GM20000 (cell line): ENCODE results near the gene ZFP36L1.

Experiments used
- DNase-seq: peaks from one replicate; pipeline ENCODE4 v3.0.0; 2012; ENCODE audit warnings: low spot score
- CTCF ChIP-seq: IDR thresholded peaks from 2 replicates; pipeline ENCODE4 v1.5.1; 2012; ENCODE audit warnings: mild to moderate bottlenecking, control low read depth; ENCODE audit errors: extremely low read depth, missing control alignments

ZFP36L1 gene

GRCh38 chr14:68748260-68748659, 44.6 kb downstream of the ZFP36L1 start:
- no peak for DNase-seq
- no peak for TF ChIP-seq CTCF

- TF ChIP-seq CTCF: no peak
Observed at GRCh38 chr14:68747393-68747792, 45.5 kb downstream of the ZFP36L1 start.

GRCh38 chr14:68744613-68745012, 48.3 kb downstream of the ZFP36L1 start:
- no peak for TF ChIP-seq CTCF
- no peak for DNase-seq

More at GRCh38 chr14:68747393-68747792, 45.5 kb downstream of the ZFP36L1 start:
- DNase-seq: no peak

GRCh38 chr14:68741839-68742470, 50.9 kb downstream of the ZFP36L1 start:
- peak; percentile 69 for DNase-seq
- no peak for TF ChIP-seq CTCF

- DNase-seq: no peak
- no peak for TF ChIP-seq CTCF
Observed at GRCh38 chr14:68741477-68741791, 51.4 kb downstream of the ZFP36L1 start.

GRCh38 chr14:68740788-68741476, 51.9 kb downstream of the ZFP36L1 start:
- DNase-seq: no peak
- no peak for TF ChIP-seq CTCF

GRCh38 chr14:68739701-68740100, 53.2 kb downstream of the ZFP36L1 start:
- no peak for TF ChIP-seq CTCF
- no peak for DNase-seq
